Pancreas (tissue), 10 donors: Measurements from ENCODE around the gene MT1X. TPM values are rescaled to one million over a fixed set of nuclear protein-coding genes. Genes with fewer than 3 reads are reported as not detected.

Experiments used
- ATAC-seq, 4 donors: fragments of 200-7000 bp; cut with Tn5 transposase; one replicate each; pipeline versions ENCODE4 v1.8.0 to v1.9.1; 2020; ENCODE audit warnings: mild to moderate bottlenecking in 4 of 4, moderate library complexity in 4 of 4
- DNase-seq, 6 donors: peaks; one replicate each; pipeline ENCODE4 v3.0.0-alpha.2; 2020
- FAIRE-seq: peaks from 2 replicates; lab custom pipeline; 2012; peaks lifted over from hg19 to GRCh38; lab: Jason Lieb, UNC
- H3K27ac ChIP-seq, 4 donors: fragments of 200-600 bp; sonication (generic); 1 replicate in 3 of 4; 2 replicates in 1 of 4; pipeline versions ENCODE4 v1.5.0 to v1.8.0; 2020
- H3K27me3 ChIP-seq, 4 donors: fragments of 200-600 bp; one replicate each; pipeline ENCODE4 v1.8.0; 2021
- H3K36me3 ChIP-seq, 3 donors: fragments of 200-600 bp; sonication (generic) in 1 of 3; one replicate each; pipeline versions ENCODE4 v1.5.0 to v1.8.0; 2020 to 2021
- H3K4me1 ChIP-seq, 3 donors: fragments of 200-600 bp; one replicate each; pipeline ENCODE4 v1.8.0; 2021
- H3K4me3 ChIP-seq, 4 donors: fragments of 200-600 bp; sonication (generic) in 2 of 4; one replicate each; pipeline versions ENCODE4 v1.5.0 to v1.8.0; 2020 to 2021
- H3K9me3 ChIP-seq, 4 donors: fragments of 200-600 bp; one replicate each; pipeline ENCODE4 v1.8.0; 2021
- CTCF ChIP-seq, 4 donors: fragments of 200-600 bp; sonication (generic) in 3 of 4; IDR thresholded peaks; one replicate each; pipeline versions ENCODE4 v1.5.0 to v1.8.0; 2021; ENCODE audit warnings: antibody characterized with exemption in 4 of 4
- WGBS, 2 donors: extraction: QIAGEN DNeasy Blood & Tissue Kit; methylation state at CpG; one replicate each; pipeline ENCODE4 v1.1.7; 2013; 5-methylcytosine and 5-hydroxymethylcytosine counted together
- intact Hi-C, 3 donors: fragments of 100-400 bp; cut with DNase I; formaldehyde crosslinking; loops; one replicate each; pipeline versions ENCODE4 v1.11.1 to v1.14.2; 2022
- polyA plus RNA-seq, 2 donors: library from polyadenylated mRNA; stranded (reverse); fragments of 200-250 nt; gene quantifications; one replicate each; pipeline ENCODE4 v1.2.3, GENCODE V29; 2013
- total RNA-seq, 6 donors: library from RNA; stranded (reverse); fragmentation: NEBNext Ultra II Directional in 4 of 6; extraction: Animal tissue kit (Norgen Biotek cat#: 25700) in 4 of 6; gene quantifications; one replicate each; pipeline versions ENCODE4 v1.2.1 to v1.2.4, GENCODE V29; 2021 to 2023
- donor health status: healthy with polysubstance abuse.
- donor health status: DM: no; HTN: no; CAD: no; lungs with moderate emphysema.
- donor health status: DM: no; HTN: no; CAD: no.
- donor health status: control.
- donor health status: control.
- donor health status: Bipolar disorder and iron deficiency.
- donor health status: DM: yes; HTN: yes; CAD: no.
- donor health status: DM: no; HTN: no; CAD: no.
- donor health status: DM: no; HTN: no; CAD: no.
- donor health status: DM: yes; HTN: yes; CAD: no.

The MT1X gene
- total and polyA plus RNA-seq, 8 donors: 56.1 to 992 (median 333) TPM

GRCh38 chr16:56640076-56640475, 42.2 kb upstream of the MT1X start:
- no peaks in the 10 kb centered on the region for H3K9me3 ChIP-seq
- intact Hi-C loops: no loop called here
- no peaks in the 10 kb centered on the region for H3K27me3 ChIP-seq
- DNase-seq (no peak), ATAC-seq (no peak), FAIRE-seq (no peak)
- no peak overlapping the region for H3K4me3 ChIP-seq
- no peaks in the 10 kb centered on the region for H3K36me3 ChIP-seq
- WGBS, 2 donors: 89 to 94% methylated on average over 1 of the region's 1 CpG
- no peak overlapping the region for H3K27ac ChIP-seq
- no peak for TF ChIP-seq CTCF (IDR thresholded peaks at IDR 0.05)
- H3K4me1 ChIP-seq: peaks cover 5 to 17% (median 8%) of the 10 kb centered on the region in 3 donors

GRCh38 chr16:56641166-56641565, 41.1 kb upstream of the MT1X start:
- Histone ChIP-seq H3K9me3 (no peaks in the 10 kb centered on the region), H3K4me3 (no peak overlapping the region), H3K27me3 (no peaks in the 10 kb centered on the region), H3K27ac (no peak overlapping the region), H3K36me3 (no peaks in the 10 kb centered on the region), H3K4me1 (peaks cover 5 to 17% (median 8%) of the 10 kb centered on the region in 3 donors)
- DNase-seq: no peak
- intact Hi-C loops: no loop called here
- no peak for ATAC-seq
- 96 to 98% methylated on average over 2 of the region's 2 CpGs for WGBS, 2 donors
- no peak for TF ChIP-seq CTCF (IDR thresholded peaks at IDR 0.05)
- FAIRE-seq: no peak

- DNase-seq (peak; percentile 87 to 95 (median 88)), ATAC-seq (peak; percentile 95 to 97 (median 96)), FAIRE-seq (no peak)
- intact Hi-C loops: no loop called here
- Histone ChIP-seq H3K27ac (peak overlapping the region; percentile 24 to 72 (median 46)), H3K9me3 (no peaks in the 10 kb centered on the region), H3K4me1 (peaks cover 5 to 17% (median 8%) of the 10 kb centered on the region in 3 donors), H3K4me3 (peak overlapping the region; percentile 7 to 47 (median 30)), H3K27me3 (no peaks in the 10 kb centered on the region), H3K36me3 (no peaks in the 10 kb centered on the region)
- 3 to 4% methylated on average over 38 to 42 of the region's 42 CpGs for WGBS, 2 donors
- TF ChIP-seq CTCF (IDR thresholded peaks at IDR 0.05): peak in 3 of 4 donors; percentile 21 to 45 (median 28)
Measured at GRCh38 chr16:56643080-56643778, 39.0 kb upstream of the MT1X start.

- Histone ChIP-seq H3K4me1 (peaks cover 4 to 13% (median 5%) of the 10 kb centered on the region in 3 donors), H3K9me3 (no peaks in the 10 kb centered on the region), H3K36me3 (no peaks in the 10 kb centered on the region), H3K27ac (peak overlapping the region in 2 of 4 donors; percentile 49 to 72), H3K4me3 (peak overlapping the region in 2 of 4 donors; percentile 44 to 47), H3K27me3 (no peaks in the 10 kb centered on the region)
- 34 to 48% methylated on average over 5 of the region's 5 CpGs for WGBS, 2 donors
- DNase-seq: no peak
- no peak for FAIRE-seq
- TF ChIP-seq CTCF (IDR thresholded peaks at IDR 0.05): no peak
- intact Hi-C loops: no loop called here
- ATAC-seq: no peak
Measured at GRCh38 chr16:56643833-56644232, 38.4 kb upstream of the MT1X start.

- no peak for DNase-seq
- Histone ChIP-seq H3K27me3 (no peaks in the 10 kb centered on the region), H3K27ac (no peak overlapping the region), H3K4me1 (peaks cover 0 to 7% (median 5%) of the 10 kb centered on the region in 3 donors), H3K9me3 (no peaks in the 10 kb centered on the region), H3K4me3 (no peak overlapping the region), H3K36me3 (no peaks in the 10 kb centered on the region)
- 92% methylated on average over 1 of the region's 1 CpG for WGBS, 2 donors
- TF ChIP-seq CTCF (IDR thresholded peaks at IDR 0.05): no peak
- ATAC-seq: no peak
- no peak for FAIRE-seq
- intact Hi-C loops: no loop called here
Measured at GRCh38 chr16:56645311-56645710, 37.0 kb upstream of the MT1X start.
